Natural killer cell (primary cell): ENCODE results near the gene EP400. TPM values are rescaled to one million over a fixed set of nuclear protein-coding genes. Genes with fewer than 3 reads are reported as not detected.

Experiments used
- ATAC-seq, 3 donors: fragments of 150-1000 bp in 2 of 3; fragments of 200-7000 bp in 1 of 3; cut with Tn5 transposase; 1 replicate in 1 of 3; 2 replicates in 2 of 3; pipeline ENCODE4 v1.10.0; 2021; ENCODE audit warnings: mild to moderate bottlenecking in 2 of 3, moderate library complexity in 2 of 3
- DNase-seq, 2 donors: peaks; one replicate each; pipeline versions ENCODE4 v3.0.0 to v3.0.0-alpha.2; 2013 to 2021; ENCODE audit warnings: mixed read lengths in 1 of 2
- H3K27ac ChIP-seq: one replicate; pipeline ENCODE4 v1.5.1; 2013; ENCODE audit warnings: mild to moderate bottlenecking, low read length
- H3K27me3 ChIP-seq: one replicate; pipeline ENCODE4 v1.6.1; 2013; ENCODE audit warnings: low read length; ENCODE audit not compliant: control insufficient read depth, insufficient read depth
- H3K36me3 ChIP-seq: one replicate; pipeline ENCODE4 v1.6.1; 2013; ENCODE audit warnings: low read length; ENCODE audit not compliant: control insufficient read depth, insufficient read depth
- H3K4me1 ChIP-seq: one replicate; pipeline ENCODE4 v1.6.1; 2013; ENCODE audit warnings: low read length; ENCODE audit not compliant: control insufficient read depth, insufficient read depth
- H3K4me3 ChIP-seq: one replicate; pipeline ENCODE4 v1.5.1; 2013; ENCODE audit warnings: low read length
- H3K9me3 ChIP-seq: one replicate; pipeline ENCODE4 v1.6.1; 2013; ENCODE audit warnings: low read length; ENCODE audit not compliant: control insufficient read depth, insufficient read depth
- H3K27ac Mint-ChIP-seq, 2 donors: one replicate each; pipeline ENCODE4 v1.8.0; 2022; ENCODE audit warnings: mild to moderate bottlenecking in 2 of 2, mixed read lengths in 2 of 2, moderate library complexity in 1 of 2
- H3K27me3 Mint-ChIP-seq, 2 donors: one replicate each; pipeline ENCODE4 v1.8.0; 2022; ENCODE audit warnings: low read depth in 2 of 2, mixed read lengths in 2 of 2
- H3K36me3 Mint-ChIP-seq: one replicate; pipeline ENCODE4 v1.8.0; 2022; ENCODE audit warnings: mixed read lengths
- H3K4me1 Mint-ChIP-seq, 2 donors: one replicate each; pipeline ENCODE4 v1.8.0; 2022; ENCODE audit warnings: mixed read lengths in 2 of 2
- H3K4me3 Mint-ChIP-seq: one replicate; pipeline ENCODE4 v1.8.0; 2022; ENCODE audit warnings: mild to moderate bottlenecking, moderate library complexity, mixed read lengths
- H3K9me3 Mint-ChIP-seq, 2 donors: one replicate each; pipeline ENCODE4 v1.8.0; 2022; ENCODE audit warnings: mixed read lengths in 2 of 2
- CTCF ChIP-seq: fragments of 200-600 bp; IDR thresholded peaks from one replicate; pipeline ENCODE4 v1.8.0; 2022; ENCODE audit warnings: antibody characterized with exemption
- WGBS: methylation state at CpG from one replicate; pipeline ENCODE4 v1.1.7; 2013; ENCODE audit warnings: missing lambda C conversion rate; ENCODE audit not compliant: insufficient coverage; 5-methylcytosine and 5-hydroxymethylcytosine counted together
- intact Hi-C: fragments of 100-400 bp; cut with micrococcal nuclease; formaldehyde crosslinking; loops from one replicate; pipeline ENCODE4 v1.14.2; 2022
- total RNA-seq, 4 donors: library from RNA; stranded (reverse); fragments of 120-200 nt in 1 of 4; gene quantifications; one replicate each; pipeline versions ENCODE4 v1.2.3 to v1.2.4, GENCODE V29; 2013 to 2022

EP400 gene
- total RNA-seq, 3 donors from 2014 or later (not counting 1 experiment from before 2014, with no cell fraction given), result 62.8 to 81.1 (median 80.1) TPM

GRCh38 chr12:132111654-132112304 is 162.0 kb downstream of the EP400 start:
- Mint-ChIP-seq H3K27ac (no peak overlapping the region), H3K27me3 (no peaks in the 10 kb centered on the region), H3K9me3 (no peaks in the 10 kb centered on the region), H3K4me1 (peaks cover 4 to 18% of the 10 kb centered on the region in 2 donors), H3K4me3 (no peak overlapping the region), H3K36me3 (no peaks in the 10 kb centered on the region)
- Histone ChIP-seq H3K4me1 (peaks cover 9% of the 10 kb centered on the region), H3K9me3 (no peaks in the 10 kb centered on the region), H3K27me3 (no peaks in the 10 kb centered on the region), H3K36me3 (peaks cover 29% of the 10 kb centered on the region), H3K4me3 (no peak overlapping the region), H3K27ac (no peak overlapping the region)
- DNase-seq (no peak), ATAC-seq (no peak)
- intact Hi-C loops, result no loop called here
- WGBS, result 97% methylated on average over 19 of the region's 19 CpGs
- no peak for TF ChIP-seq CTCF

- Mint-ChIP-seq H3K27ac (no peak overlapping the region), H3K9me3 (no peaks in the 10 kb centered on the region), H3K27me3 (no peaks in the 10 kb centered on the region), H3K36me3 (no peaks in the 10 kb centered on the region), H3K4me1 (peaks cover 4 to 18% of the 10 kb centered on the region in 2 donors), H3K4me3 (no peak overlapping the region)
- peaks cover 21% of the 10 kb centered on the region for H3K36me3 ChIP-seq
- H3K27me3 ChIP-seq, result no peaks in the 10 kb centered on the region
- H3K9me3 ChIP-seq, result no peaks in the 10 kb centered on the region
- no peak for TF ChIP-seq CTCF
- no peak overlapping the region for H3K4me3 ChIP-seq
- intact Hi-C loops, result no loop called here
- no peak for DNase-seq
- WGBS, result 95% methylated on average over 6 of the region's 6 CpGs
- no peak for ATAC-seq
- peaks cover 9% of the 10 kb centered on the region for H3K4me1 ChIP-seq
- no peak overlapping the region for H3K27ac ChIP-seq
Measured at GRCh38 chr12:132114667-132115066, 164.9 kb downstream of the EP400 start.

GRCh38 chr12:132115500-132115899 is 165.8 kb downstream of the EP400 start:
- Histone ChIP-seq H3K9me3 (no peaks in the 10 kb centered on the region), H3K36me3 (peaks cover 16% of the 10 kb centered on the region), H3K27ac (no peak overlapping the region), H3K4me3 (no peak overlapping the region), H3K27me3 (no peaks in the 10 kb centered on the region), H3K4me1 (peaks cover 9% of the 10 kb centered on the region)
- 60% methylated on average over 8 of the region's 9 CpGs for WGBS
- H3K36me3 Mint-ChIP-seq, result no peaks in the 10 kb centered on the region
- no peaks in the 10 kb centered on the region for H3K9me3 Mint-ChIP-seq
- DNase-seq (no peak), ATAC-seq (peak; percentile 40 to 91 (median 43))
- no peaks in the 10 kb centered on the region for H3K27me3 Mint-ChIP-seq
- H3K27ac Mint-ChIP-seq, result peak overlapping the region in 1 of 2 donors; percentile 61
- H3K4me1 Mint-ChIP-seq, result peaks cover 4 to 18% of the 10 kb centered on the region in 2 donors
- no peak overlapping the region for H3K4me3 Mint-ChIP-seq
- TF ChIP-seq CTCF, result no peak
- intact Hi-C loops, result no loop called here
